Peyer's patch (tissue), 4 donors: ENCODE data around the gene SLC12A9. TPM values are rescaled to one million over a fixed set of nuclear protein-coding genes. Genes with fewer than 3 reads are reported as not detected.
"Not testable (repeated sequence)": the region's sequence is repeated elsewhere in the genome, so short reads cannot be mapped to it uniquely, and the experiment has no call there.

Experiments used
- DNase-seq, 3 donors: peaks; one replicate each; pipeline ENCODE4 v3.0.0-alpha.2; 2017 to 2019
- H3K27ac ChIP-seq, 4 donors: fragments of 200-600 bp; sonication (generic); one replicate each; pipeline ENCODE4 v1.5.1; 2016 to 2019
- H3K27me3 ChIP-seq, 2 donors: fragments of 200-600 bp; sonication (generic); one replicate each; pipeline ENCODE4 v1.5.1; 2019
- H3K36me3 ChIP-seq, 3 donors: fragments of 200-600 bp; sonication (generic); one replicate each; pipeline ENCODE4 v1.5.1; 2016 to 2019
- H3K4me1 ChIP-seq, 4 donors: fragments of 200-600 bp; sonication (generic); one replicate each; pipeline ENCODE4 v1.5.1; 2016 to 2019
- H3K4me3 ChIP-seq, 4 donors: fragments of 200-600 bp; sonication (generic); 1 replicate in 3 of 4; 2 replicates in 1 of 4; pipeline ENCODE4 v1.5.1; 2016 to 2019; ENCODE audit warnings: mild to moderate bottlenecking in 1 of 4
- H3K9me3 ChIP-seq, 4 donors: fragments of 200-600 bp; sonication (generic); one replicate each; pipeline ENCODE4 v1.5.1; 2016 to 2019; ENCODE audit warnings: mild to moderate bottlenecking in 1 of 4
- CTCF ChIP-seq, 6 experiments: fragments of 450-650 bp in 4 of 6; fragments of 200-600 bp in 2 of 6; sonication (generic) in 1 of 6; IDR thresholded peaks; one replicate each; pipeline ENCODE4 v1.5.1; 2017 to 2019; ENCODE audit warnings: antibody characterized with exemption in 6 of 6, mild to moderate bottlenecking in 3 of 6, moderate library complexity in 1 of 6
- POLR2A ChIP-seq, 2 donors: fragments of 450-650 bp; IDR thresholded peaks; one replicate each; pipeline ENCODE4 v1.5.1; 2017; ENCODE audit warnings: antibody characterized with exemption in 2 of 2, mild to moderate bottlenecking in 2 of 2, moderate library complexity in 2 of 2
- total RNA-seq, 4 donors: library from RNA; depleted of rRNA; stranded (reverse); fragments of >200 nt; gene quantifications; one replicate each; pipeline ENCODE4 v1.1.0, GENCODE V29; 2016

SLC12A9 gene
- total RNA-seq, 4 donors from 2014 or later = 24.8 to 51.1 (median 28.2) TPM

DNA sequence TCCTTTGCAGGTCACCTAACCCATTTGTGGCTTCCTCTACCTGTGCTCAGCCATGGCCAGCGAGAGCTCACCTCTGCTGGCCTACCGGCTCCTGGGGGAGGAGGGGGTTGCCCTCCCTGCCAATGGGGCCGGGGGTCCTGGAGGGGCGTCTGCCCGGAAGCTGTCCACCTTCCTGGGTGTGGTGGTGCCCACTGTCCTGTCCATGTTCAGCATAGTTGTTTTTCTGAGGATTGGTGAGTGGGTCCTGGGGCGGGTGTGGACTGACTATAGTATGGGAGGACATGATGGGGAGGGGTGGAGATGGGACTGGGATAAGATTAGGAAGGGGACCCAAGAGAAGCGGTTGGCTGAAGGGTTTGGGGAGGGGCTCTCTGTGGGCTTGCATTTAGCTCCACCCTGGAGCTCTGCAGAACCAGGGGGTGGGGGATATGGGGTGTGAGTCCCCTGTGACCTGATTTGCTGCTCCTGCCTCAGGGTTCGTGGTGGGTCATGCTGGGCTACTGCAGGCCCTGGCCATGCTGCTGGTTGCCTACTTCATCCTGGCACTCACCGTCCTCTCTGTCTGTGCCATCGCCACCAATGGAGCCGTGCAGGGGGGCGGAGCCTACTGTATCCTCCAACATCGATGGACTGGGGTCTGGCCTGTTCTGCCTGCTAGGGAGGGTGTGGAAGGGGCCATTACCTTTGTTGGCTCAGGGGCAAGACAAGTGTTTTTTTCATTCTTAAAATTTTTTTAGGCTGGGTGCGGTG lies 1.8 kb downstream of the SLC12A9 start:
- H3K4me1 ChIP-seq = peaks cover 0 to 11% (median 0%) of the 10 kb centered on the region in 4 donors
- no peak for TF ChIP-seq POLR2A (IDR thresholded peaks at IDR 0.05)
- no peak for TF ChIP-seq CTCF (IDR thresholded peaks at IDR 0.05)
- no peaks in the 10 kb centered on the region for H3K27me3 ChIP-seq
- H3K4me3 ChIP-seq = no peak overlapping the region
- no peak overlapping the region for H3K27ac ChIP-seq
- DNase-seq = no peak
- H3K9me3 ChIP-seq = no peaks in the 10 kb centered on the region
- H3K36me3 ChIP-seq = peaks cover 0 to 9% (median 0%) of the 10 kb centered on the region in 3 donors

GRCh38 chr7:100854899-100855298 lies 2.4 kb downstream of the SLC12A9 start:
- not testable (repeated sequence) for DNase-seq, H3K4me3 ChIP-seq, H3K27ac ChIP-seq

DNA sequence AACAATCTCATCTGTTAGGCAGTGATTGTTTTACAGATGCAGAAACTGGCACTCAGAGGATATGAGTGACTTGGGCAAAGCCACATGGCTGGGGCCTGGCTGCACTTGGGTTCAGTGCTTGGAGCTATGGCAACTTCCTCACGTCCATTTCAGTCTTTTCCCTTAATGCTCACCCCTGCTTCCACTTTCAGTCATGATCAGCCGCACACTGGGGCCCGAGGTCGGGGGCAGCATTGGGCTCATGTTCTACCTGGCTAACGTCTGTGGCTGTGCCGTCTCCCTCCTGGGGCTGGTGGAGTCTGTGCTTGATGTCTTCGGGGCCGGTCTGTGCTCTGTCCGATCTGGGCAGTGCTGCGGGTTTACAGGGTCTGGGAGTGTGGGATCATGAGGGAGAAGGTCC lies 3.0 kb downstream of the SLC12A9 start:
- TF ChIP-seq CTCF (IDR thresholded peaks at IDR 0.05) (no peak), POLR2A (IDR thresholded peaks at IDR 0.05) (no peak)
- Histone ChIP-seq H3K4me3 (no peak overlapping the region), H3K27ac (no peak overlapping the region), H3K9me3 (no peaks in the 10 kb centered on the region), H3K36me3 (peaks cover 0 to 18% (median 0%) of the 10 kb centered on the region in 3 donors), H3K27me3 (no peaks in the 10 kb centered on the region), H3K4me1 (peaks cover 0 to 11% (median 0%) of the 10 kb centered on the region in 4 donors)
- no peak for DNase-seq

More at GRCh38 chr7:100854899-100855298, 2.4 kb downstream of the SLC12A9 start:
- peaks cover 0 to 12% (median 0%) of the 10 kb centered on the region in 3 donors for H3K36me3 ChIP-seq
- not testable (repeated sequence) for H3K9me3 ChIP-seq, H3K27me3 ChIP-seq
- peaks cover 0 to 11% (median 0%) of the 10 kb centered on the region in 4 donors for H3K4me1 ChIP-seq

DNA sequence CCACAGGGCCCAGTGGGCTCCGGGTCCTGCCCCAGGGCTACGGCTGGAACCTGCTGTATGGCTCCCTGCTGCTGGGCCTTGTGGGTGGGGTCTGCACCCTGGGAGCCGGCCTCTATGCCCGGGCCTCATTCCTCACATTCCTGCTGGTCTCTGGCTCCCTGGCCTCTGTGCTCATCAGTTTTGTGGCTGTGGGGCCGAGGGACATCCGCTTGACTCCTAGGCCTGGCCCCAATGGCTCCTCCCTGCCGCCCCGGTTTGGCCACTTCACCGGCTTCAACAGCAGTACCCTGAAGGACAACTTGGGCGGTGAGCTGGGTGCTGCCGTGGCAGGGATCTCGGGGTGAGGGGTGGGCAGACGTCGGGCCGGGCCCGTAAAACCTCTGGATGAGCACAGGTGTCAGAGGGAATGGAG lies 4.4 kb downstream of the SLC12A9 start:
- Histone ChIP-seq H3K4me1 (peaks cover 0 to 7% (median 0%) of the 10 kb centered on the region in 4 donors), H3K36me3 (peaks cover 0 to 30% (median 0%) of the 10 kb centered on the region in 3 donors), H3K27me3 (no peaks in the 10 kb centered on the region), H3K4me3 (no peak overlapping the region), H3K9me3 (no peaks in the 10 kb centered on the region), H3K27ac (no peak overlapping the region)
- no peak for DNase-seq
- no peak for TF ChIP-seq CTCF (IDR thresholded peaks at IDR 0.05)
- TF ChIP-seq POLR2A (IDR thresholded peaks at IDR 0.05) = no peak

GRCh38 chr7:100859856-100860255 lies 7.3 kb downstream of the SLC12A9 start:
- peaks cover 0 to 30% (median 0%) of the 10 kb centered on the region in 3 donors for H3K36me3 ChIP-seq
- peaks cover 0 to 11% (median 0%) of the 10 kb centered on the region in 4 donors for H3K4me1 ChIP-seq
- no peak for TF ChIP-seq CTCF (IDR thresholded peaks at IDR 0.05)
- TF ChIP-seq POLR2A (IDR thresholded peaks at IDR 0.05) = no peak
- no peaks in the 10 kb centered on the region for H3K27me3 ChIP-seq
- no peak overlapping the region for H3K27ac ChIP-seq
- H3K9me3 ChIP-seq = no peaks in the 10 kb centered on the region
- DNase-seq = no peak
- no peak overlapping the region for H3K4me3 ChIP-seq
